Choroid plexus epithelial cell (primary cell): ENCODE measurements around the gene DNASE1L1.

ENCODE experiments used
- DNase-seq: peaks from one replicate; pipeline ENCODE4 v3.0.0-alpha.2; 2010; ENCODE audit warnings: low read depth
- H3K4me3 ChIP-seq: 2 replicates; pipeline ENCODE4 v1.5.1; 2011; ENCODE audit warnings: low read depth, mild to moderate bottlenecking, control low read depth, low read length, moderate library complexity
- CTCF ChIP-seq: conservative IDR thresholded peaks from 2 replicates; pipeline ENCODE4 v1.5.1; 2011; ENCODE audit warnings: low read depth, mild to moderate bottlenecking, control low read depth, inconsistent platforms, low read length, moderate library complexity

DNASE1L1 gene

GRCh38 chrX:154369449-154370299 lies 39.4 kb downstream of the DNASE1L1 start:
- peak overlapping the region; percentile 87 for H3K4me3 ChIP-seq
- peak; percentile 97 for DNase-seq
- TF ChIP-seq CTCF = no peak

- TF ChIP-seq CTCF = no peak
- peak; percentile 95 for DNase-seq
- H3K4me3 ChIP-seq = peak overlapping the region; percentile 65
Observed at GRCh38 chrX:154368630-154369448, 40.2 kb downstream of the DNASE1L1 start.

- H3K4me3 ChIP-seq = peak overlapping the region; percentile 65
- no peak for TF ChIP-seq CTCF
- DNase-seq = no peak
Observed at GRCh38 chrX:154367474-154368308, 41.4 kb downstream of the DNASE1L1 start.

- H3K4me3 ChIP-seq = no peak overlapping the region
- no peak for TF ChIP-seq CTCF
- DNase-seq = no peak
Observed at GRCh38 chrX:154366666-154367055, 42.4 kb downstream of the DNASE1L1 start.

- H3K4me3 ChIP-seq = no peak overlapping the region
- DNase-seq = no peak
- TF ChIP-seq CTCF = no peak
Observed at GRCh38 chrX:154365997-154366665, 42.9 kb downstream of the DNASE1L1 start.

- no peak overlapping the region for H3K4me3 ChIP-seq
- DNase-seq = no peak
- no peak for TF ChIP-seq CTCF
Observed at GRCh38 chrX:154365052-154365600, 43.9 kb downstream of the DNASE1L1 start.
